IPS-18a (cell line): Measurements from ENCODE around the gene ELOVL4.

Experiments used
- H3K27ac ChIP-seq: one replicate; pipeline ENCODE4 v1.5.1; 2013; ENCODE audit warnings: low read length
- H3K27me3 ChIP-seq: one replicate; pipeline ENCODE4 v1.6.1; 2013; ENCODE audit warnings: mild to moderate bottlenecking, low read length; ENCODE audit not compliant: control insufficient read depth, insufficient read depth
- H3K36me3 ChIP-seq: one replicate; pipeline ENCODE4 v1.6.1; 2013; ENCODE audit warnings: low read depth, low read length; ENCODE audit not compliant: control insufficient read depth
- H3K4me1 ChIP-seq: one replicate; pipeline ENCODE4 v1.6.1; 2013; ENCODE audit warnings: low read depth, low read length; ENCODE audit not compliant: control insufficient read depth
- H3K4me3 ChIP-seq: one replicate; pipeline ENCODE4 v1.5.1; 2013; ENCODE audit warnings: low read length
- H3K9ac ChIP-seq: one replicate; pipeline ENCODE4 v1.6.1; 2013; ENCODE audit warnings: mild to moderate bottlenecking, low read length, moderate library complexity
- H3K9me3 ChIP-seq: one replicate; pipeline ENCODE4 v1.6.1; 2013; ENCODE audit warnings: low read depth, low read length; ENCODE audit not compliant: control insufficient read depth

ELOVL4 gene

GRCh38 chr6:79954849-79955248 is 7.5 kb upstream of the ELOVL4 start:
- Histone ChIP-seq H3K9ac (no peak overlapping the region), H3K9me3 (no peaks in the 10 kb centered on the region), H3K4me1 (no peaks in the 10 kb centered on the region), H3K27me3 (no peaks in the 10 kb centered on the region), H3K27ac (no peak overlapping the region), H3K4me3 (no peak overlapping the region), H3K36me3 (no peaks in the 10 kb centered on the region)

GRCh38 chr6:79949233-79949632 is 1.9 kb upstream of the ELOVL4 start:
- H3K27me3 ChIP-seq, result peaks cover 8% of the 10 kb centered on the region
- H3K27ac ChIP-seq, result no peak overlapping the region
- H3K4me1 ChIP-seq, result peaks cover 6% of the 10 kb centered on the region
- H3K4me3 ChIP-seq, result peak overlapping the region; percentile 35
- H3K36me3 ChIP-seq, result no peaks in the 10 kb centered on the region
- H3K9me3 ChIP-seq, result no peaks in the 10 kb centered on the region
- no peak overlapping the region for H3K9ac ChIP-seq

DNA sequence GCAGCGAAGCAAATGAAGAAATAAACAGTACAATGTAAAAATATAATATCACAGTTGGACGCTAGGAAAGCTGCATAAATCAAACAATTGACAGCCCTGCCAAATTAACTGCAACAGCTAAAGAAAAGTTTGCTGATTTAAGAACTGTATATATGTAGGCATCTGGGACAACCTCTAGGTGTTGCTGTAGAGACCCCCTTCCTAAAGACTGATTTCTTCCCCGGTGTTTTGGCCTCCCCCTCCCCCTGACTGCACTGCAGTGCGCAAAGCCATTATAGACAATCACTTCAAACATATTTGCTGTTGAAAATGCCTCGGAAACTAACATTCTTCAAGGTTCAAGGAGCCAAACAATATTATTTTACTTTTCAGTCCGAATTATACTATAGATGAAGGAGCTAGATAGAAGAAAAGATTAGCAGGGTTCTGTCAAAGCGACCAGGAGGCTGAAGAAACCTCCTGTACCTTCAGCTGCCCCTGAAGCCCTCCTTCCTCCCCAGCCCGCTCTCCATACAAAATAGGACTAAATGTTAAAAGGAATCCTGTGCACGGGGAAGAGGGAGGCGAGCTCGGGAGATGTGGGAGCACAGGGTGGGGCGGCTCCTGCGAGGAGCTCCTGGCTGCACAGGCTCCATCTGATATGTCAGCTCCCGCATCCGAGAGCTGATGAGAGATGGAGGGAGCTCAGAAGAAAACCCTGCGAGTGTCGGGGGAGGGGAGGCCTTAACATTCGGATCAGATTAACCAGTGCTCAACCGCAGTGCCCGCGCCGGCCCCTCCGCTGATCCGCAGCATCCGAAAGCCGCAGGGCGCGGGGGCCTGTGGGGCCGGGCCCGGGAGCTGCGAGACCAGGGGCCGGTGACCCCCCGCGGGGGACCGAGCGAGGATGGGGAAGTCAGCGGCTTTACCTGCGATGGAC is 822 bp downstream of the ELOVL4 start:
- Histone ChIP-seq H3K36me3 (no peaks in the 10 kb centered on the region), H3K9me3 (no peaks in the 10 kb centered on the region), H3K4me1 (peaks cover 6% of the 10 kb centered on the region), H3K9ac (peak overlapping the region; percentile 33), H3K4me3 (peak overlapping the region; percentile 74), H3K27me3 (peaks cover 8% of the 10 kb centered on the region), H3K27ac (no peak overlapping the region)

GRCh38 chr6:79943133-79943532 is 4.2 kb downstream of the ELOVL4 start:
- H3K9ac ChIP-seq, result no peak overlapping the region
- H3K27ac ChIP-seq, result no peak overlapping the region
- no peak overlapping the region for H3K4me3 ChIP-seq
- no peaks in the 10 kb centered on the region for H3K9me3 ChIP-seq
- H3K27me3 ChIP-seq, result peaks cover 5% of the 10 kb centered on the region
- no peaks in the 10 kb centered on the region for H3K36me3 ChIP-seq
- peaks cover 6% of the 10 kb centered on the region for H3K4me1 ChIP-seq

DNA sequence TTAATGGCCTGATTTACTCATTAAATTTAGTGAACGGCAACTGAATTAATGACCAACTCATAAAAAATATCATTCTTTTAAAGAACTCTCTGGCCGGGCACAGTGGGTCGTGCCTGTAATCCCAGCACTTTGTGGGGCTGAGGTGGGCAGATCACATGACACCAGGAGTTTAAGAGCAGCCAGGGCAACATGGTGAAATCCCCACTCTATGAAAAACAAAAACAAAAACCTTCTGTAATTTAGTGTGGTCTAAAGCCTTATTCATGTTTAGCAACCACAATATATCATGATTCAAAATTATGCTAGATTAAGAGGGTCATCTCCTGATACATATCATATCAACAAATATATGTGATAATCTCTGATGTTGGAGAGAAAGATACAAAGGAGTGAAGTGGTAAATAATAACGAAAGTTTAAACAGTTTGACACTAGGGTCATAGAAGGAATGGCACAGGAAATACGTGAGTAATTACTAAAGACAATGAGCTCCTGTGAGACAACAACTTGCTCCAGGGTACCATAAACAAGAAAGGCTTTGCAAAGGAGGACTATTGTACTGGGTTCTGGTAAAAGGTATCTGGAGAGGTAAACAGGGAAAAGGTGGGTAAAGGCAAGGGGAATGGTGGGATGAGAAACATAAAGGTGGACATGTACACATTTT is 5.7 kb downstream of the ELOVL4 start:
- Histone ChIP-seq H3K4me1 (peaks cover 9% of the 10 kb centered on the region), H3K4me3 (no peak overlapping the region), H3K36me3 (no peaks in the 10 kb centered on the region), H3K27ac (no peak overlapping the region), H3K9ac (no peak overlapping the region), H3K9me3 (no peaks in the 10 kb centered on the region), H3K27me3 (no peaks in the 10 kb centered on the region)

GRCh38 chr6:79928478-79928998 is 18.8 kb downstream of the ELOVL4 start:
- Histone ChIP-seq H3K9ac (no peak overlapping the region), H3K27me3 (no peaks in the 10 kb centered on the region), H3K36me3 (no peaks in the 10 kb centered on the region), H3K9me3 (no peaks in the 10 kb centered on the region), H3K4me1 (no peaks in the 10 kb centered on the region), H3K4me3 (no peak overlapping the region), H3K27ac (no peak overlapping the region)

DNA sequence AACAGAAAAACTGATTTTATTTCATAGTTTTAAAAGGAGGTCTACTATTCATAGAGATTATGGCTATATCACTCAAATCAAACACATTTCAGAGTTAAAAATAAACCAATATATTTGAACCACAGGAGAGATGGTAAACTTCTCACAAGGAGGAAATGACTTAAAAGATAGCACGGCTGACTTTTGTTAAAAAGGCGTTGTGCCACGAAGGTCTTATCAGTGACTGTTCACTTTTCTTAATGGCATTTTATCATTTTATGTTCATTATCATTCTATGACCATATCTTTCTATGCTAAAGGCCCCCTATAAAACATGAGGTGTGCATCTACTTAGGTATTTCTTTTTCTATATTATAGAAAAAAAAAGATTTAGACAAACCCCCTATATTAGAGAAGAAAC is 19.6 kb downstream of the ELOVL4 start:
- H3K9me3 ChIP-seq, result no peaks in the 10 kb centered on the region
- H3K27ac ChIP-seq, result no peak overlapping the region
- no peak overlapping the region for H3K9ac ChIP-seq
- H3K4me3 ChIP-seq, result no peak overlapping the region
- no peaks in the 10 kb centered on the region for H3K36me3 ChIP-seq
- H3K27me3 ChIP-seq, result no peaks in the 10 kb centered on the region
- no peaks in the 10 kb centered on the region for H3K4me1 ChIP-seq

DNA sequence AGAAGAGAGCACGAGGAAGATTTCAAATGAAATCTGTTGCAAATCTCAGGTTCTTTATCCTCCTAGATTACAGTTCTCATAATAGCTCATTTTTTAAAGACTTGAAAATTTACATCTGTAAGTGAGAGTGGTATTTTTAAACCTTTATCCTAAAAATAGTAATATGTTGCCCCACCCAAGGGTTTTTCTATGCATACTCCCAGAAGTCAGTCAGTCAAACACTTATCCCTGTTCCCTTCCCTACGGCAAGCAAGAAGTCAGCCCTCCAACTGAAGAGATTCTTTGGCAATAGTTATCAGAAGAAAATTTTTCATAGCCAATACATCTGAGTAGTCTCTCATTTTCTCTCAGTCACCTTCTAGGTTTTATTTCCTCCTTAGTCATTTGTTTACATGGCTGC is 24.1 kb downstream of the ELOVL4 start:
- H3K27ac ChIP-seq, result no peak overlapping the region
- no peak overlapping the region for H3K4me3 ChIP-seq
- H3K9me3 ChIP-seq, result no peaks in the 10 kb centered on the region
- H3K27me3 ChIP-seq, result no peaks in the 10 kb centered on the region
- H3K9ac ChIP-seq, result no peak overlapping the region
- H3K36me3 ChIP-seq, result no peaks in the 10 kb centered on the region
- no peaks in the 10 kb centered on the region for H3K4me1 ChIP-seq

- Histone ChIP-seq H3K4me3 (no peak overlapping the region), H3K27me3 (no peaks in the 10 kb centered on the region), H3K36me3 (no peaks in the 10 kb centered on the region), H3K9me3 (no peaks in the 10 kb centered on the region), H3K27ac (no peak overlapping the region), H3K9ac (no peak overlapping the region), H3K4me1 (no peaks in the 10 kb centered on the region)
Observed at GRCh38 chr6:79922018-79922417, 25.3 kb downstream of the ELOVL4 start.

GRCh38 chr6:79913369-79913768 is 34.0 kb downstream of the ELOVL4 start:
- Histone ChIP-seq H3K27ac (no peak overlapping the region), H3K4me1 (peaks cover 10% of the 10 kb centered on the region), H3K36me3 (no peaks in the 10 kb centered on the region), H3K27me3 (no peaks in the 10 kb centered on the region), H3K9me3 (no peaks in the 10 kb centered on the region), H3K4me3 (no peak overlapping the region), H3K9ac (no peak overlapping the region)

DNA sequence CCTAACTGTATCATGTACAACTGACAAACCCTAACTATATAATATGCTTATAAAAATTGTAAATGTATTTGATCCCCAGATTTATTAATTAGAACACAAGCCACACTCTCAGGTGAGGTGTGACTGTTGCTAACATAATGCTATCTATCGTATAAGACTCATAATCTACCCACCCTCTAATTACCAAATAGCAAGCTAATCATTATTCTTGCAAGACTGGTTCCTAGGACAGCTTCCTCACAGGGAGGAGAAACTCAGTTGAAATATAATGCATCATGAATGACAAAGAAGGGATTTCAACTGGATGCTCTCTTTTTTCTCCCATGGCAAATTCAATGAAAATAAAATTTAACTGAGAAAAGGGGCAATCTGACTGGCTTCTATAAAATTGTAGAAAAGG is 35.4 kb downstream of the ELOVL4 start:
- H3K9ac ChIP-seq, result no peak overlapping the region

More for the DNA sequence above, 35.4 kb downstream of the ELOVL4 start:
- Histone ChIP-seq H3K9me3 (no peaks in the 10 kb centered on the region), H3K4me3 (no peak overlapping the region), H3K36me3 (no peaks in the 10 kb centered on the region), H3K27me3 (no peaks in the 10 kb centered on the region), H3K4me1 (peaks cover 10% of the 10 kb centered on the region), H3K27ac (no peak overlapping the region)
